Measurements from ENCODE around the gene ANO4. TPM values are rescaled to one million over a fixed set of nuclear protein-coding genes. Genes with fewer than 3 reads are reported as not detected.

ANO4 gene
- total RNA-seq, 1 experiment from 2014 or later, result 5.7 TPM

DNA sequence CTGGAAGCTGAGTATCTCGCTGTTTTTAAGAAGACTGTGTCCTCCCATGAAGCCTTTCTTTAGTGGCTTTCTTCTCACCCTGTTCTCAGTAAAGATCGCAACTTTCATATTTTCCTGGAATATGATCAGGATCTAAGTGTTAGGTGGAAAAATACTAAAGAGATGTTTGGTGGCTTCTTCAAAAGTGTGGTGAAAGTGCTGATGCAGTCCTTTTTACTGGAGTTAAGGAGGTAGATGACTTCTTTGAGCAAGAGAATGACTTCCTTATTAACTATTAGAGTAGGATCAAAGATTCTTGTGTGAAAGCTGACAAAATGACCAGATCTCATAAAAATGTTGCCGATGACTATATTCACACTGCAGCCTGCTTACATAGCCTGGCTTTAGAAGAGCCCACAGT is 273.8 kb downstream of the ANO4 start:
- no peak overlapping the region for H2BK20ac ChIP-seq (ENCODE audit: low read depth, low read length, poor library complexity, severe bottlenecking)
- Mint-ChIP-seq H3K9me3 (peaks cover 0 to 4% of the 10 kb centered on the region in 2 experiments; a peak in 1 of 5 replicates), H3K4me1 (no peaks in the 10 kb centered on the region), H3K27me3 (ENCODE audit: low read depth) (no peaks in the 10 kb centered on the region), H3K27ac (no peak overlapping the region), H3K36me3 (ENCODE audit: insufficient read depth in 1 of 3, low read depth in 3 of 3) (peaks cover 0 to 4% (median 0%) of the 10 kb centered on the region in 3 experiments; a peak in 2 of 7 replicates), H3K4me3 (no peak overlapping the region)
- H3K18ac ChIP-seq (ENCODE audit: insufficient read length, low read depth, low read length), result no peak overlapping the region
- H3K79me1 ChIP-seq (ENCODE audit: insufficient read depth, low read depth, low read length, poor library complexity, severe bottlenecking), result no peaks in the 10 kb centered on the region
- no peak overlapping the region for H2BK120ac ChIP-seq (ENCODE audit: low read depth, low read length, poor library complexity, severe bottlenecking)
- no peaks in the 10 kb centered on the region for H4K20me1 ChIP-seq (ENCODE audit: control insufficient read depth, insufficient read depth, insufficient read length)
- H4K91ac ChIP-seq (ENCODE audit: insufficient read length, low read depth, low read length), result no peak overlapping the region
- no peak overlapping the region for H3K4me2 ChIP-seq (ENCODE audit: insufficient read depth, insufficient read length, low read length)
- no peak overlapping the region for H2BK5ac ChIP-seq (ENCODE audit: insufficient read length, low read length)
- no peak overlapping the region for H3K27ac ChIP-seq (ENCODE audit: insufficient read length, low read depth, low read length)
- no peaks in the 10 kb centered on the region for H3K79me2 ChIP-seq (ENCODE audit: insufficient read depth, low read length)
- H2AK5ac ChIP-seq (ENCODE audit: insufficient read length, low read length), result no peak overlapping the region
- no peak overlapping the region for H4K8ac ChIP-seq (replicated peaks; ENCODE audit: insufficient read length, low read depth, low read length)
- H3T11ph ChIP-seq (ENCODE audit: low read length), result no peak overlapping the region
- DNase-seq, result no peak
- no peaks in the 10 kb centered on the region for H3K4me1 ChIP-seq (ENCODE audit: insufficient read depth, low read length)
- H3K9me3 ChIP-seq (ENCODE audit: control insufficient read depth, low read depth, low read length), result no peaks in the 10 kb centered on the region
- no peak overlapping the region for H3K14ac ChIP-seq (ENCODE audit: insufficient read depth, low read length)
- no peak overlapping the region for H2BK15ac ChIP-seq (ENCODE audit: low read depth, low read length)
- H4K5ac ChIP-seq (ENCODE audit: insufficient read length, low read depth, low read length), result no peak overlapping the region
- no peak for TF ChIP-seq CTCF (conservative IDR thresholded peaks at IDR 0.05)
- no peaks in the 10 kb centered on the region for H3K23me2 ChIP-seq (ENCODE audit: insufficient read length, low read depth, low read length, poor library complexity, severe bottlenecking)
- no peak overlapping the region for H3K56ac ChIP-seq (ENCODE audit: insufficient read length, low read depth, low read length)
- H3K27me3 ChIP-seq (ENCODE audit: insufficient read depth, low read length), result no peaks in the 10 kb centered on the region
- H3K9ac ChIP-seq (ENCODE audit: extremely low read depth, insufficient read length, low read length), result no peak overlapping the region
- no peak overlapping the region for H2AFZ ChIP-seq (ENCODE audit: low read length)
- no peak overlapping the region for H3K4ac ChIP-seq (ENCODE audit: low read depth, low read length)
- H2BK12ac ChIP-seq (ENCODE audit: insufficient read length, low read depth, low read length), result no peak overlapping the region
- no CpG with 5 or more reads among the region's 3 CpGs for WGBS (ENCODE audit: extremely low coverage, insufficient read length, low lambda C conversion rate)
- H3K23ac ChIP-seq (ENCODE audit: insufficient read length, low read depth, low read length), result no peak overlapping the region
